Measurements from ENCODE around the gene SPAG7.
A peak's percentile ranks its signal among the peaks of the same experiment; 100 is the strongest.

Gene SPAG7

GRCh38 chr17:4950746-4951204, 16.8 kb downstream of the SPAG7 start, which contains the start of gene ENO3:
Gene ENO3 (plus strand): TSS chr17:4951119. CDS start chr17:4951830, 711 bp downstream.
- DNase-seq (ENCODE audit: low read depth in 2 of 2, low spot score in 1 of 2): no peak

DNA sequence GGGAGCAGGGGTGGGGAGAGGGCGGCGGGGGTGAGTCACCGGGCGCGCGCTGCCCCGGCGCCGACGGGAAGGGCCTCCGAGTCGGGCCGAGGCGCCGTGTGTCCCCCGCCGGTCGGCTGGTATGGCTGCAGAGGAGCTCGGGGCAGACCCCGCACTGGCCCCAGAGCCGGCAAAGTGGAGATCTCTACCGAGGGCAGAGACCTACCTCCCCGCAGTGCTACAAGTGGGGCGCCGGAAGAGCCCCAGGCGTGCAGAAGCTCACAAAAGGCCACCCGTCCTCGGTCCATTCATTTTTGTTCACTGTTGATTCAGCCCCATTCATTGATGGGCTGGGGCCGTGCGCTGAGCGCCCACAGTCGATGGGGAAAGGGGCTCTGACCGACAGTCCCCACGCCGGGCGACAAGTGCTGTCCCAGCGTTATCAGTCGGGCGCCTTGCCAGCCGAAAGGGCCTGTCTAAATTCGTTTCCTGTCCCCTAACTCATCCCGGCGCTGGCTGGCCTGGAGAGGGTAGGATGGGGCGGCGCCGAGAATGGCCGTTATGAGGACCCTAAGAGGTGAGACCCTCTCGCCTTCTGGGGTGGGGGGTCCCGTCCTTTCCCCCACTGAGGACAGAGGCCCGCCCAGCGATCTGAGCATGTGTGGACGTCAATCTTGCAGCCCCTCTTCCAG, 17.4 kb downstream of the SPAG7 start:
- no peak for DNase-seq (ENCODE audit: low read depth in 2 of 2, low spot score in 1 of 2)

DNA sequence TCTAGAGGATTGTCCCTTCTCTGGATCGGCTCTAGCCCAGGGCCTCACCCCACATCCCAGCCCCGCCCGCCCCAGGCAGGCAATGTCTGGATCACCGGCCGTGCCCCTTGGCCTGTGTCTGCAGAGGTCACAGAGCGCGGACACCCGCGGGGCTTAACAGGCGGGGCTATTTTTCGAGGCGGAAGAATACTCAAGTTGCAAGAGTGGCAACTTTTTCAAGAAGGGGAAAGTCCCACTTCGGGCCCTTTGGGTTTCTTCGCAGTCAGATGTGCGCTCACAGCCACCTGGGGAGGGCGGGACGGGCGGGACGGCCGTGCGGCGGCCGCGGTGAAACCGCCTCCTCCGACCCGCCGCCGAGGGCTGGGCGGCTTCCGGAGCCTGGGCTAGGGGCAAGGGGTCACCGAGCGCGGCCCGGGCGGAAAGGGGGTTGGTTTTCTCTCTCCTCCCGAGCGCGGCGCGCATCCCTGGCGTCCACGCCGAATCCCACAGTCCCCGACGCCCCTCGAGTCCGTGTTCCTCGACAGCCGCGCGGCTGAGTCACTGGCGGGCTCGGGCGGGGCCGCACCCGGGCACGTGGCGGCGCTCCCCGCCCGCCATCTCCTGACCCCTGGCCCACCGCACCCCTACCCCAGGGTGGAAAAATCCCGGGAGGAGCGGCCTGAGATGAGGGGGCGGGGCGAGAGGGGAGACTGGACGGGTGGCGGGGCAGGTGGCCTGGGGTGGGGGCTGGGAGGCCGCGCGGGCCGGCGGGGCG, 18.1 kb downstream of the SPAG7 start:
- peak in 1 of 2 donors; percentile 61 for DNase-seq (ENCODE audit: low read depth in 2 of 2, low spot score in 1 of 2)

GRCh38 chr17:4948931-4949320, 18.7 kb downstream of the SPAG7 start:
- DNase-seq (ENCODE audit: low read depth in 2 of 2, low spot score in 1 of 2): no peak

DNA sequence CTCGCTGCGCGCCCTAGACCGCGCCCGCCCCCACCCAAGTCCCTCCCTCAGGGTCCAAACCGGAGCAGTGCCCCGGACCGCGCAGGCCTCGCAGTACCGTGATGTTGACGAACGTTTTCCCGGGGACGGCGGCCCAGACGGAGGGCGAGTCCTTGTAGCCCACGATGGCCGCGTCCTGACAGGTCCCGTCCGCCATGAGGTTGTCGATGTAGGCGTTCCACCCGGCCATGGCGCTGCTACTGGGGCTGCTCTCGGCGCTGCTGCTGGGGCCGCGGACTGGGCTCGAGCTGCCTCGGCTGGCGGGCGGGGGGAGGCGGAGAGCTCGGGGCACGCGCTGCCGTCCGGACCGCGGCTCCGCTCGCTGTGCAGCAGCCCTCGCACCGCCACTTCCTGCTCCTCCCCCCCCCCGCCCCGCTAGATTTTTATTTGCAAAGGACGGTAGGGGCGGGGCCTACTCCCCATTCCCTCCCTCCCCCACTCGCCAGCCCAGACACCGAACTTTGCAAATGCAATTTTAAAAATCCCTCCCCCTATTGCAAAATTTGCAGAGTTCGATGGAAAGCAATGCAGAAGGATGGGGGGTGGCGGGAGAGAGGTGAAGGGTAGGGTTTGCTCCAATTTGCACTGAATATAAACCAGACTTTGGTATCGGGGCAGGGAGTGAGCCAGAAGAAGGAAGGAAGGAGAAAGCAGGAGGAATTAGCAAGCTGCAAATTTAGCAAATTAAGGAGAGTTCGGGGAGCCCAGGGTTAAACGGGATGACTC, 19.3 kb downstream of the SPAG7 start, which contains the start of gene PFN1:
Gene PFN1 (minus strand): TSS at position 365 of the 765 bp plus-strand sequence. CDS start 136 bp downstream, at position 229.
- peak; percentile 81 to 83 for DNase-seq (ENCODE audit: low read depth in 2 of 2, low spot score in 1 of 2)

DNA sequence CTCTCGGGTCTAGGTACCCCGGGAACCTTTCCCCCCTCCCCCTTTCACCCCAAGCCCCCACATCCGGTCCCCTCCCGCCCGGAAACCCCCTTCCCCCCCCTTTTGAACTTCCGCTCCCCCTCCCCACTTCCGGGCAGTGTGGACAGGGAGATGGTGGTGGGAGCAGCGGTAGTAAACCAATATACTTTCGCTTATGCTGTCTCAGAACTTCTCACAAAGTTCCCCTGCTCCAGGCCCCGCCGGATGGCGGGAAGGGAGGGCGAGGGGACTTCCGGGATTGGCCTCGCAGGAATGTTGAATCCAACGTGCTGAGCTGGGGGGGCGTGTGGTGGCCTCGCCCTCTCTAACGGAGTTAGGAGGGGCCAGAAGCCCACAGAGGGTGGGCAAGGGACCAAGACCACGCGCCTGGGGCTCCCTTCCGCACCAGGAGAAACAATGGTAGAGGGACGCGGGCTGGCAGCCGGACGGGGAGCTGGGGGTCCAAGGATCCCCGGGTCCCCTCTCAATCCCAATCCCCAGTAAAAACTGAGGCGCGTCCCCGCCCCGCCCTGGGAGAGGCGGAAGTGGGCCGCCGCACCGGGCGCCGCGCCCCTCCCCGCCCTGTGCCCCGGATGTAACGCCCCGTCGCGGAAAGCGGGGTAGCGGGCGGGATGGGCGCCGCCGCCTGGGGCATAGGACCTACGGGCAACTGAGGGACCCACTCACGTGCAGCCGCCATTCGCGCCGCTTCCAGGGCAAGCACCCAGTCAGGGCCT, 20.0 kb downstream of the SPAG7 start:
- no peak for DNase-seq (ENCODE audit: low read depth in 2 of 2, low spot score in 1 of 2)

GRCh38 chr17:4947010-4947410, 20.6 kb downstream of the SPAG7 start:
- DNase-seq (ENCODE audit: low read depth in 2 of 2, low spot score in 1 of 2): no peak

DNA sequence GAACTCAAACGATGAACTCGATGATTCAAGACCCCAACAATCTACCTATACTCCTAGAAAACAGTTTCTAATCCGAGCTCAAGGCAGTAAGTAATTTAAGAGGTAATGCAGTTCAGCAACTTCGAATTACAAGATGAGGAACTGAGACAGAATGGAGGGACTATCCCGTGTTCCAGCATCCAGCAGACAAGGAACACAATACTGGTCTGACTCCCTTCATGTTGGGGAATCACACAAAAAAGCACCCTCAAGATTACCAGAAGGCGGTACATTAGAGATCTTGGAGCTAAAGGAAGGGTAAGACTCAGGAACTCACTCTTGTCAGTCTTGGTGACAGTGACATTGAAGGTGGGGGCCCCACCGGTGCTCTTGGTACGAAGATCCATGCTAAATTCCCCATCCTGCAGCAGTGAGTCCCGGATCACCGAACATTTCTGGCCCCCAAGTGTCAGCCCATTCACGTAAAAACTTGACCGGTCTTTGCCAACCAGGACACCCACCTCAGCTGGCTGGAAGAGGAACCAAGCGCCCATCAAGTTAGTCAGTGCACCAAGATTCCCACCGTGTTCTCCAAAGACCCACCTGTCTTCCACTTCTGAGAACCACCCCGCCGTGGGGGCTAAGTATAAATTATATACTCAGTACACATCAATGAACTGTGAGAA, 21.2 kb downstream of the SPAG7 start:
- DNase-seq (ENCODE audit: low read depth in 2 of 2, low spot score in 1 of 2): no peak

- DNase-seq (ENCODE audit: low read depth in 2 of 2, low spot score in 1 of 2): no peak
Observed at GRCh38 chr17:4945944-4946280, 21.7 kb downstream of the SPAG7 start.

DNA sequence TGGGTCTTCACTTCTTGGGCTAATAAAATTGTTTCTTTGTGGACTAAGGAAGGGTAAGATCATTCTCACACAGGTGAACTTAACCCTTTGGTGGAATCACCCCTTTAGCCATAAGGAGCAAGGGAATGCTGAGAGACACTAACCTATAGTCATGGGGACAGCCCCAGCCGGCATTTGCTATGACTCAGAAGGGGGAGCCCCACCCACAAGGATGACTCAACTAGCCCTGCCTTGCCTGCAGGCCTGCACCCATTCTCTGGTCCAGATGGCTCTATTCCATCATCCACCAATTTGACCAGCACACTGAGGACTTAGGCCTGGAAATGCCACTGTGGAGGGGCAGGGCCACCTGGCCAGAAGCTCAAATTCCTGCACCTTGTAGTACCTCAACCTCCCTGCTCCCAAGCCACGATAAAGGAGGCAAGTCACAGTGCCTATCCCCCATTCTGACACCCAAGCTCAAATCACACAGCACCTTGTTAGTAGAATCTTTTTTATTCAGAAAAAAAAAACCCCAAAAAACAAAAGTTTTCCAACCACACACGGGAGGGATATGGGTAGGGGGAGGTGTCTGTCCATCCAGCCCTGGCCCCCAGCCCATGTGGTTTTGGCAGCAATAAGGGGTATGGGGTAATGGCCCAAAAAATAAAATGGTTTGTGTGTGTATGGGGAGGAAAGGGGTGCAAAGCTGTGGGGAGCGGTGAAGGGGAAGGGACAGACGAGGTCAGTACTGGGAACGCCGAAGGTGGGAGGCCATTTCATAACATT, 22.3 kb downstream of the SPAG7 start:
- peak; percentile 74 to 77 for DNase-seq (ENCODE audit: low read depth in 2 of 2, low spot score in 1 of 2)

GRCh38 chr17:4944554-4945175, 23.0 kb downstream of the SPAG7 start:
- DNase-seq (ENCODE audit: low read depth in 2 of 2, low spot score in 1 of 2): no peak

GRCh38 chr17:4944163-4944553, 23.5 kb downstream of the SPAG7 start:
- no peak for DNase-seq (ENCODE audit: low read depth in 2 of 2, low spot score in 1 of 2)

DNA sequence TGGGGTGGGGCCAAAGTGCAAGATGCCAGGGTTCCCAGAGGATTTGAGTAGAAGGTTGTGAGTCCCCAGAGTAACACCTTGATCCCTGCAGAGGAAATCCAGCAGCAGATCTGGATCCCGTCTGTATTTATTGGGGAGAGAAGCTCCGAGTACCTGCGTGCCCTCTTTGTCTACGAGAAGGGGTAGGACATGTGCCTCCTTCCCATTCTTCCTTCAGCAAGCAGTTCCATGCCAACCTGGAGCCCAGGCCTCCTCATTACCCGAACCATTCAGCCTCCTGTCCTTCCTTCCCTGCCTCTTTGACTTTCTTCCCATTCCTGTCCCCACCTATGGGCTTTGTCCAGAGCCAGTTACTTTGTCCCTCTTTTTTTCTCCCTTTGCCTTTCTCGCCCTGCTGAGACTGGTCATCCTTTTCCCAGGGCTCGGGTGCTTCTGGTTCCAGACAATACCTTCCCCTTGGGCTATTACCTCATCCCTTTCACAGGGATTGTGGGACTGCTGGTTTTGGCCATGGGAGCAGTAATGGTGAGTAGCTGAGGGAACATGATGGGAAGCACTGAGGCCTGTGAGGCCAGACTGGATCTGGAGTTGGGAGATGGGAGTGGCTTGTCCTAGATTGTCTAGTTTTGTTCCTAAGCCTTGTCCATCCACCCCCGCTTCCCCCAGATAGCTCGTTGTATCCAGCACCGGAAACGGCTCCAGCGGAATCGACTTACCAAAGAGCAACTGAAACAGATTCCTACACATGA, 24.7 kb downstream of the SPAG7 start:
- no peak for DNase-seq (ENCODE audit: low read depth in 2 of 2, low spot score in 1 of 2)

DNA sequence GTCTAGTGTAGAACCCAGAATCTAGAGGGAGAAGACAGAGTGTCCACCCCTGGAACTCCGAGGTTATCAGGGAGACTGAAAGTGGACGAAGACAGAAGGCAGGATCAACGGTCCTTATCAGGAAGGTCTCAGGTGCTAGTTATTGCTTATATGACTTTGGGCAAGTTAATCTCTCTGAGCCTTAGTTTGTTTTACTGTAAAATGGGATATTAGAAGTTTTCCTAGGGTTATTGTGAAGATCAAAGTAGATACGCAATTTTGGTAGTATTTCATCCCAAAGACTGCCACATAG, 26.4 kb downstream of the SPAG7 start:
- no peak for DNase-seq (ENCODE audit: low read depth in 2 of 2, low spot score in 1 of 2)

- no peak for DNase-seq (ENCODE audit: low read depth in 2 of 2, low spot score in 1 of 2)
Observed at GRCh38 chr17:4940555-4941318, 26.9 kb downstream of the SPAG7 start.

DNA sequence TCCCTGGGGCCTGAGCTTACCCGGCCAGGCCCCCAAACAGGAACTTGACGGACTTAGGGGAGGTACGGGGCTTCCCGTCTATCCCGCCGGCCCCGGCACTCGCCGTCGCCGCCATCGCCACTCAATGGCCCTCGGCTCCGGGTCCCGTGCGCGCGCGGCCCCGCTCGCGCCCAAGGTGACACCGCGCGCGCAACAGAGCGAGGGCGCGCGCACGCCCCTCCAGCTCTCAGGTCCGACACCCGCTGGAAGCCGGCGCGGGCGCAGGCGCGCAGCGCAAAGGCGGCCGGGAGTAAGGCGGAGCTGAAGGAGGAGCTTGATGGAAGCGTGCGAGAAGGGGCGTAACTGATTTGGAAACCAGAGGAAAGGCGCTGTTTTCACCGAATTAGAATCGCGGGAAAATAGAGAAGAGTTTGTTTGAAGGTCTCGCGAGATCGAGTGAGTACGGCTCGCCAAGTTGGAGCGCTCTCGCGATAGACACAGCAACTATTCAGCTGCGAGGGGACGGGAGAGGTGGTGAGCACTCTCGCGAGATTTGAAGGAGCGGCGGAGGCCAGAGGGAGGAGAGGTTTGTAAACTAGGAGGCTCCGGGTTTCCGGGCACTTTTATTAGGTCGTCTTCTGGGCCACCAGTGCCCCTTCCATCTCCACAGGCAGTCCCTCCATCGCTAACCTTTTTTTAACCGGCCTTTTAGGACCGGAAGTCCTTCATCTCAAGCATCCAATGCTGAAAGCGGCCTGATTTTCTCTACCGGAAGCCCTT, 27.6 kb downstream of the SPAG7 start, which contains the start of the genes RNF167 and SLC25A11:
Gene RNF167 (plus strand): TSS at position 473 of the 759 bp plus-strand sequence. CDS start 642 bp downstream, outside the sequence.
Gene SLC25A11 (minus strand): TSS at position 251 of the 759 bp plus-strand sequence. CDS start 136 bp downstream, at position 115.
- peak; percentile 79 to 91 for DNase-seq (ENCODE audit: low read depth in 2 of 2, low spot score in 1 of 2)

DNA sequence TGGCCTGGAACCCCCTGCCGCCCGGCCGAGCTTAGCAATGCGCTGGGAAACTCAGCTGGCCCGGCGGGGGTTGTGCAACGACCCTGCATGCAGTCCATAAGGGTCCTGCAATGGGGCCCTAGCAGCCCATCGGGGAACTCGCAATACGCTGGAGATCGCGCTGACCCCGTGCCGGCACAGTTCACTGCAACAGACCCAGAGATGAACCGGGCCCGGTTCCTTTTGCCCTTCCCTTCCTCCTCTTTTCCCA, 28.1 kb downstream of the SPAG7 start:
- DNase-seq (ENCODE audit: low read depth in 2 of 2, low spot score in 1 of 2): no peak

All from stimulated activated CD8-positive, alpha-beta memory T cell treated with anti-CD3 and anti-CD28 coated beads, Interleukin-4, amount 100 ng/mL, for 4 hours (primary cell).